Immature natural killer cell (primary cell): ENCODE results near the gene ZNF276. TPM values are rescaled to one million over a fixed set of nuclear protein-coding genes. Genes with fewer than 3 reads are reported as not detected.
"Not testable (repeated sequence)": the region's sequence is repeated elsewhere in the genome, so short reads cannot be mapped to it uniquely, and the experiment has no call there.

Experiments used
- DNase-seq, 3 donors: peaks; one replicate each; pipeline ENCODE4 v3.0.0; 2022; ENCODE audit warnings: mixed read lengths in 1 of 3
- H3K27ac Mint-ChIP-seq, 6 donors: one replicate each; pipeline ENCODE4 v1.8.0; 2020; ENCODE audit warnings: mixed read lengths in 6 of 6, mild to moderate bottlenecking in 5 of 6, inconsistent platforms in 4 of 6, moderate library complexity in 3 of 6
- H3K27me3 Mint-ChIP-seq, 3 donors: one replicate each; pipeline ENCODE4 v1.8.0; 2020 to 2021; ENCODE audit warnings: low read depth in 3 of 3, mild to moderate bottlenecking in 3 of 3, mixed read lengths in 3 of 3, moderate library complexity in 3 of 3, inconsistent platforms in 1 of 3
- H3K36me3 Mint-ChIP-seq, 3 donors: one replicate each; pipeline ENCODE4 v1.8.0; 2020; ENCODE audit warnings: mixed read lengths in 3 of 3, inconsistent platforms in 2 of 3, mild to moderate bottlenecking in 2 of 3
- H3K4me1 Mint-ChIP-seq, 2 donors: one replicate each; pipeline ENCODE4 v1.8.0; 2020; ENCODE audit warnings: inconsistent platforms in 2 of 2, mild to moderate bottlenecking in 2 of 2, mixed read lengths in 2 of 2, moderate library complexity in 1 of 2
- H3K4me3 Mint-ChIP-seq, 5 donors: one replicate each; pipeline ENCODE4 v1.8.0; 2020; ENCODE audit warnings: mild to moderate bottlenecking in 5 of 5, mixed read lengths in 5 of 5, inconsistent platforms in 3 of 5, moderate library complexity in 3 of 5
- H3K9me3 Mint-ChIP-seq, 6 donors: one replicate each; pipeline ENCODE4 v1.8.0; 2020; ENCODE audit warnings: mild to moderate bottlenecking in 6 of 6, mixed read lengths in 6 of 6, inconsistent platforms in 4 of 6, moderate library complexity in 3 of 6
- polyA plus RNA-seq, 3 donors: library from polyadenylated mRNA; unstranded; fragments of 300-500 nt; fragmentation: Illumina TruSeq; gene quantifications; one replicate each; pipeline ENCODE4 v1.2.3, GENCODE V29; 2021

ZNF276 gene
- polyA plus RNA-seq, 3 donors from 2014 or later = 20.6 to 91.6 (median 30.0) TPM

- H3K4me1 Mint-ChIP-seq = peaks cover 41 to 48% of the 10 kb centered on the region in 2 donors
- peak overlapping the region; percentile 99 to 100 (median 100) for H3K27ac Mint-ChIP-seq
- no peaks in the 10 kb centered on the region for H3K9me3 Mint-ChIP-seq
- peaks cover 7 to 19% (median 8%) of the 10 kb centered on the region in 3 donors for H3K27me3 Mint-ChIP-seq
- DNase-seq = peak in 1 of 3 donors; percentile 20
- H3K36me3 Mint-ChIP-seq = peaks cover 3 to 7% (median 3%) of the 10 kb centered on the region in 3 donors
- H3K4me3 Mint-ChIP-seq = peak overlapping the region; percentile 94 to 99 (median 97)
Measured at GRCh38 chr16:89765292-89765830, 44.0 kb downstream of the ZNF276 start.

DNA sequence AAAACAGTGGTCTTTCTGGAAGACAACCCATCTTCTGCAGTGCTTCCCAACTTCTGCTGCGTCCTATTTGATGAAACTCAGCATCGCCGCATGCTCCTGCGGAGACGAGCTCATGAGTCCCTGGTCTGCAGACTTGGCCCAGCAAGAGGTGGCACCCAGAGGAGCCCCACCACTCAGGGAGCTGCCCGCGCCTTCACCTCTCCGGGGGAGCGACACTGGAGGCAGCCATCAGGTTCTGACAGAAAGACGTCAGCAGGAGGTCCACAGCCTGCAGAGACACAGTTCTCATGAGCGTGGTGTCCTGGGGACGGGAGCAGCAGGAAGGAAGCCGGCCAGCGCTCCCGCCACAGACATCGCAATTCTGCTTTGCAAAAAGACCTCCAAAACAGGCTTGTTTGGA lies 49.0 kb downstream of the ZNF276 start:
- no peak for DNase-seq
- H3K9me3 Mint-ChIP-seq = no peaks in the 10 kb centered on the region
- H3K4me3 Mint-ChIP-seq = no peak overlapping the region
- peaks cover 3 to 13% (median 12%) of the 10 kb centered on the region in 3 donors for H3K36me3 Mint-ChIP-seq
- peaks cover 3% of the 10 kb centered on the region in 2 donors for H3K4me1 Mint-ChIP-seq
- H3K27me3 Mint-ChIP-seq = peaks cover 0 to 3% (median 0%) of the 10 kb centered on the region in 3 donors
- no peak overlapping the region for H3K27ac Mint-ChIP-seq

- Mint-ChIP-seq H3K27ac (no peak overlapping the region), H3K9me3 (no peaks in the 10 kb centered on the region), H3K36me3 (peaks cover 0 to 9% (median 8%) of the 10 kb centered on the region in 3 donors), H3K4me1 (no peaks in the 10 kb centered on the region), H3K27me3 (peaks cover 0 to 1% (median 0%) of the 10 kb centered on the region in 3 donors), H3K4me3 (no peak overlapping the region)
- no peak for DNase-seq
Measured at GRCh38 chr16:89775223-89775622, 53.9 kb downstream of the ZNF276 start.

DNA sequence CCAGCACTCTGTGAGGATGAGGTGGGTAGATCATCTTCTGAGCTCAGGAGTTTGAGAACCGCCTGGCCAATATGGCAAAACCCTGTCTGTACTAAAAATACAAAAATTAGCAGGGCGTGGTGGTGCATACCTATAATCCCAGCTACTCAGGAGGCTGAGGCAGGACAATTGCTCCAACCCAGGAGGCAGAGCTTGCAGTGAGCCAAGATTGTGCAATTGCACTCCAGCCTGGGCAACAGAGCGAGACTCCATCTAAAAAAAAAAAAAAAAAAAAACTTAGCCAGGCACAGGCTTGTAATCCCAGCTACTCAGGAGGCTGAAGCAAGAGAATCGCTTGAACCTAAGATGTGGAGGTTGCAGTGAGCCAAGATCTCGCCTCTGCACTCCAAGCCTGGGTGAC lies 56.9 kb downstream of the ZNF276 start:
- DNase-seq, H3K27ac Mint-ChIP-seq, H3K27me3 Mint-ChIP-seq, H3K36me3 Mint-ChIP-seq, H3K9me3 Mint-ChIP-seq, H3K4me1 Mint-ChIP-seq, H3K4me3 Mint-ChIP-seq: not testable (repeated sequence)

- Mint-ChIP-seq H3K36me3 (peaks cover 0 to 6% (median 6%) of the 10 kb centered on the region in 3 donors), H3K27me3 (peaks cover 0 to 3% (median 0%) of the 10 kb centered on the region in 3 donors), H3K9me3 (no peaks in the 10 kb centered on the region), H3K4me1 (peaks cover 1 to 8% of the 10 kb centered on the region in 2 donors), H3K27ac (peak overlapping the region in 1 of 6 donors; percentile 1), H3K4me3 (no peak overlapping the region)
- no peak for DNase-seq
Measured at GRCh38 chr16:89779231-89779908, 58.0 kb downstream of the ZNF276 start.

GRCh38 chr16:89779909-89780305 lies 58.6 kb downstream of the ZNF276 start:
- Mint-ChIP-seq H3K4me3 (no peak overlapping the region), H3K4me1 (peaks cover 7 to 14% of the 10 kb centered on the region in 2 donors), H3K27me3 (peaks cover 0 to 3% (median 0%) of the 10 kb centered on the region in 3 donors), H3K9me3 (no peaks in the 10 kb centered on the region), H3K36me3 (peaks cover 0 to 8% (median 6%) of the 10 kb centered on the region in 3 donors), H3K27ac (peak overlapping the region in 1 of 6 donors; percentile 1)
- DNase-seq = no peak

DNA sequence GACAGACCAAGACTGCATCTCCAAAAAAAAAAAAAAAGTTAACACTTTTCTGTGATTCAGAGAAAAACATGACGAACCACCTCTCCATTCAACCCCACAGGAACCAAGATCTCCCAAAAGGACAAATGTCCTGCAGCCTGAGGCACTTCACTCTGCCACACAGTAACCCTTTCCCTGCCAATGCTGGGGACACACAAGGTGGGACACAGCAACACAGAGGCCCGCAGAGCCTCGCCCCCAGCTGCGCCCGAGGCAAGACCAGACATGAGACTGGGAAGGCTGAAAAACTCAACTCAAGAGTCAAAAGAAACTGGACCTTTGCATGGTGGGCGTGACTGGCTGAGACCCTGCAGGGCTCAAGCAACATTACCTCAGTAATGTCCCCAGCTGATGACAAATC lies 61.2 kb downstream of the ZNF276 start:
- H3K27ac Mint-ChIP-seq = no peak overlapping the region
- H3K36me3 Mint-ChIP-seq = peaks cover 0 to 11% (median 6%) of the 10 kb centered on the region in 3 donors
- peaks cover 20 to 32% of the 10 kb centered on the region in 2 donors for H3K4me1 Mint-ChIP-seq
- peaks cover 0 to 3% (median 0%) of the 10 kb centered on the region in 3 donors for H3K27me3 Mint-ChIP-seq
- DNase-seq = no peak
- H3K9me3 Mint-ChIP-seq = no peaks in the 10 kb centered on the region
- H3K4me3 Mint-ChIP-seq = no peak overlapping the region

- H3K4me1 Mint-ChIP-seq = peaks cover 20 to 32% of the 10 kb centered on the region in 2 donors
- not testable (repeated sequence) for H3K27ac Mint-ChIP-seq, H3K4me3 Mint-ChIP-seq, H3K27me3 Mint-ChIP-seq, H3K9me3 Mint-ChIP-seq, DNase-seq
- peaks cover 0 to 11% (median 6%) of the 10 kb centered on the region in 3 donors for H3K36me3 Mint-ChIP-seq
Measured at GRCh38 chr16:89783952-89784351, 62.6 kb downstream of the ZNF276 start.

DNA sequence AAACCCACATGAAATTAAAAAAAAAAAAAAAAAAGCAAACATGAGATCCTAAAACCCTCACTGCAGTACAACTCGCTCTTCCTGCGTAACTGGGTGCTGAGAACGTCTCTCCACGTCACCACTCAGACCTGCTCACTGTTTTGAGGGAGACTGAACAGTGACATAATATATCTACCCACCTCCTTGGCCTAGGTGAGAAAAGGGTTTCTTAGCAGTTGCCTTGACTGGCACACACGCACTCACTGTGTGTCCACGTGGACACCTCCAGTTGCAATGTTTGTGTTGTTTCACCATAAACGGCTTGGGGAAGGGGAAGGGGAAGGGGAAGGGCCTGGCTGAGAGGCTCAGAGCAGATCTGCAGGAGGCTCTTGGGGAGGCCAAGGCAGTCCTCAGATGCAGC lies 63.1 kb downstream of the ZNF276 start:
- peak overlapping the region in 3 of 5 donors; percentile 16 to 56 (median 20) for H3K4me3 Mint-ChIP-seq
- H3K27ac Mint-ChIP-seq = peak overlapping the region in 5 of 6 donors; percentile 8 to 65 (median 37)
- DNase-seq = no peak
- H3K4me1 Mint-ChIP-seq = peaks cover 20 to 32% of the 10 kb centered on the region in 2 donors
- peaks cover 0 to 11% (median 6%) of the 10 kb centered on the region in 3 donors for H3K36me3 Mint-ChIP-seq
- peaks cover 0 to 1% (median 0%) of the 10 kb centered on the region in 3 donors for H3K27me3 Mint-ChIP-seq
- no peaks in the 10 kb centered on the region for H3K9me3 Mint-ChIP-seq

GRCh38 chr16:89785523-89786155 lies 64.3 kb downstream of the ZNF276 start:
- H3K27me3 Mint-ChIP-seq = peaks cover 0 to 1% (median 0%) of the 10 kb centered on the region in 3 donors
- H3K4me3 Mint-ChIP-seq = peak overlapping the region in 4 of 5 donors; percentile 12 to 56 (median 24)
- no peaks in the 10 kb centered on the region for H3K9me3 Mint-ChIP-seq
- H3K36me3 Mint-ChIP-seq = peaks cover 0 to 11% (median 6%) of the 10 kb centered on the region in 3 donors
- H3K4me1 Mint-ChIP-seq = peaks cover 20 to 32% of the 10 kb centered on the region in 2 donors
- DNase-seq = peak; percentile 35 to 62 (median 57)
- H3K27ac Mint-ChIP-seq = peak overlapping the region; percentile 8 to 65 (median 52)

GRCh38 chr16:89786474-89787364 lies 65.4 kb downstream of the ZNF276 start:
- Mint-ChIP-seq H3K4me1 (peaks cover 20 to 32% of the 10 kb centered on the region in 2 donors), H3K27ac (peak overlapping the region in 1 of 6 donors; percentile 75), H3K4me3 (no peak overlapping the region)

DNA sequence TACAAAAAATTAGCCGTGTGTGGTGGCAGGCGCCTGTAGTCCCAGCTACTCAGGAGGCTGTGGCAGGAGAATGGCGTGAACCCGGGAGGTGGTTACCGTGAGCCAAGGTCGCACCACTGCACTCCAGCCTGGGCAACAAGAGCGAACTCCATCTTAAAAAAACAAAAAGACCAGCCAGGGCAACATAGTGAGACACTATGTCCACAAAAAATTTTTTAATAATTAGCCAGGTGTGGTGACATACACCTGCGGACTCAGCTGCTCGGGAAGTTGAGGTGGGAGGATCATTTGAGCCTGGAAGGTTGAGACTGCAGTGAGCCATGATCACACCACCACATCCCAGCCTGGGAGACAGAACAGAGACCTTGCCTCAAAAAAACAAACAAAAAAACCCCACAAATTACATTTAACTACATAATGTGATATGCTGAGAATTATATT lies 66.0 kb downstream of the ZNF276 start:
- H3K27ac Mint-ChIP-seq = no peak overlapping the region
- H3K4me1 Mint-ChIP-seq = peaks cover 20 to 37% of the 10 kb centered on the region in 2 donors
- no peak for DNase-seq
- no peaks in the 10 kb centered on the region for H3K9me3 Mint-ChIP-seq
- no peak overlapping the region for H3K4me3 Mint-ChIP-seq
- peaks cover 0 to 3% (median 0%) of the 10 kb centered on the region in 3 donors for H3K27me3 Mint-ChIP-seq
- H3K36me3 Mint-ChIP-seq = peaks cover 0 to 15% (median 14%) of the 10 kb centered on the region in 3 donors

More at GRCh38 chr16:89786474-89787364, 65.4 kb downstream of the ZNF276 start:
- H3K9me3 Mint-ChIP-seq = no peaks in the 10 kb centered on the region
- H3K36me3 Mint-ChIP-seq = peaks cover 0 to 11% (median 9%) of the 10 kb centered on the region in 3 donors
- H3K27me3 Mint-ChIP-seq = peaks cover 0 to 1% (median 0%) of the 10 kb centered on the region in 3 donors
- no peak for DNase-seq
